Measurements from ENCODE around the gene ZNF214. TPM values are rescaled to one million over a fixed set of nuclear protein-coding genes. Genes with fewer than 3 reads are reported as not detected.

Gene ZNF214
- total RNA-seq: 1.9 and 3.5 TPM in 2 replicates

GRCh38 chr11:7020183-7020917, at the start of gene ZNF214, which contains the start of gene NLRP14:
Gene ZNF214, minus strand, starts transcription at chr11:7020346. Its CDS starts 17,511 bp downstream, at chr11:7002835.
Gene NLRP14, plus strand, starts transcription at chr11:7020479. Its CDS starts 18,108 bp downstream, at chr11:7038587.

Other genes with a start within 250 kb of the ZNF214 start
- gene OR2AG2, start 248.4 kb downstream of the ZNF214 start, total RNA-seq: under 0.01 and 0.15 TPM in 2 replicates
- not detected in 2 replicates for gene OR2AG1, start 237.3 kb downstream of the ZNF214 start, total RNA-seq
- gene OR6A2, start 220.7 kb downstream of the ZNF214 start, total RNA-seq: under 0.01 and 0.46 TPM in 2 replicates
- not detected in 2 replicates for gene OR10A5, start 174.7 kb downstream of the ZNF214 start, total RNA-seq
- not detected in 2 replicates for gene OR10A2, start 157.3 kb downstream of the ZNF214 start, total RNA-seq
- gene OR10A4, start 143.7 kb downstream of the ZNF214 start, total RNA-seq: not detected in 2 replicates
- gene OR2D2, start 127.8 kb downstream of the ZNF214 start, total RNA-seq: 0.15 and 0.32 TPM in 2 replicates
- gene OR2D3, start 99.3 kb downstream of the ZNF214 start, total RNA-seq: not detected in 2 replicates
- 2.9 and 7.1 TPM in 2 replicates for gene ZNF215, start 93.9 kb downstream of the ZNF214 start, total RNA-seq
- under 0.01 and 0.15 TPM in 2 replicates for gene NLRP14, start 133 bp upstream of the ZNF214 start, total RNA-seq
- gene RBMXL2, start 68.7 kb upstream of the ZNF214 start, total RNA-seq: under 0.01 TPM in 1 of 2 replicates, not detected in the other
- gene SYT9, start 231.6 kb upstream of the ZNF214 start, total RNA-seq: 0.15 and 0.97 TPM in 2 replicates